HG03196 (cell line): ENCODE measurements around the gene PPP1R14B.
A peak's percentile ranks its signal among the peaks of the same experiment; 100 is the strongest.

Experiments used
- ATAC-seq: cut with Tn5 transposase; IDR thresholded peaks from one replicate; pipeline ENCODE4 v1.9.1; 2021; ENCODE audit not compliant: unreplicated experiment

PPP1R14B gene

GRCh38 chr11:64218628-64219353, 28.0 kb downstream of the PPP1R14B start:
- no peak for ATAC-seq

GRCh38 chr11:64216879-64217278, 29.9 kb downstream of the PPP1R14B start:
- no peak for ATAC-seq

- ATAC-seq = no peak
These were observed 35.4 kb downstream of the PPP1R14B start for GRCh38 chr11:64211181-64211872.

- no peak for ATAC-seq
These were observed 36.3 kb downstream of the PPP1R14B start for GRCh38 chr11:64210301-64211020.

DNA sequence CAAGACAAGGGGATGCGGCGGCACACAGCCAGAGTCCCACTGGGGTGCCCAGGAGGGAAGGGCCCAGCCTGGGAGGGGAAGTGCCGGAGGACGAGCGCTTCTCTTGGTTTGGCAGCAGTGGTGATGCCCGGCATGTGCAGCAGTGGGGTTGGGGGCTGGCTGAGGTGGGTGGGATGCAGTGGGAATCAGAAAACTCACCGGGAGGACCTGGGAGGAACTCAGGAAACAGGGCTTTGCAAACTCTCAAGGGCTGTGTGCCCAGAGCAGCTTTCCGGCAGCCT, 37.2 kb downstream of the PPP1R14B start:
- no peak for ATAC-seq

GRCh38 chr11:64208796-64209562, 37.8 kb downstream of the PPP1R14B start:
- ATAC-seq = no peak

- ATAC-seq = no peak
These were observed 38.5 kb downstream of the PPP1R14B start for GRCh38 chr11:64208086-64208795.

DNA sequence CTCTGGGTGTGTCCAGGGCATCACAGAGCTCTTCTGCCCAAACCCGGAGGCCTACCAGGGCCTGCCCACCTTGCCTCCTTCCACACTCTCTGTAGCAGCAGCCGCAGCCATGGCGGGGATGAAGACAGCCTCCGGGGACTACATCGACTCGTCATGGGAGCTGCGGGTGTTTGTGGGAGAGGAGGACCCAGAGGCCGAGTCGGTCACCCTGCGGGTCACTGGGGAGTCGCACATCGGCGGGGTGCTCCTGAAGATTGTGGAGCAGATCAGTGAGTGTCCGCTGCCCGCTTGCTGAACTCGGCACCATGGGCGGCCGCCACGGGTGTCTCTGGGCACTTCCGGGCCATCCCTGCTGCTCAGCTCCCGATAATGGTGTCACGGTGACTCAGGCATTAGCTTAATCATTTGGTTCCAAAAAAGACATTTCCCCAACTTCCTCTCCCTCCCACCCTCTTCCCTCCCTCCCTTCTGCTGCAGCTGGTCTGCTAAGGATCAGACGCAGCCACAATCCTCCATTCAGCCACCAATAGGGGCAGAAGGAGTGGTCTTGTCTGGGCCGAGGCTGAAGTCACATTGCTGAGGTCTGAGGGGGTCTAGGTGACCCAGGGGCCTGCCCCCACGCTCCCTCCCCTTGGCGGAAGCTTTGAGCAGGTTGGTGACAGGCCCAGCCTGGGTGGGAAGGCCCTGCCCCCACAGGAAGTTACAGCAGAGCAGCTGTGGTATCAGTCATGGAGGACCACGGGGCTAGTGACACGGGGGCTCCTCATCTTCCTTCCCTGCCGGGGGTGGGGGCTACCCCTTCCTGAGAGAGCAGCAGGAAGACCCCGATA, 39.3 kb downstream of the PPP1R14B start:
- peak; percentile 36 for ATAC-seq

DNA sequence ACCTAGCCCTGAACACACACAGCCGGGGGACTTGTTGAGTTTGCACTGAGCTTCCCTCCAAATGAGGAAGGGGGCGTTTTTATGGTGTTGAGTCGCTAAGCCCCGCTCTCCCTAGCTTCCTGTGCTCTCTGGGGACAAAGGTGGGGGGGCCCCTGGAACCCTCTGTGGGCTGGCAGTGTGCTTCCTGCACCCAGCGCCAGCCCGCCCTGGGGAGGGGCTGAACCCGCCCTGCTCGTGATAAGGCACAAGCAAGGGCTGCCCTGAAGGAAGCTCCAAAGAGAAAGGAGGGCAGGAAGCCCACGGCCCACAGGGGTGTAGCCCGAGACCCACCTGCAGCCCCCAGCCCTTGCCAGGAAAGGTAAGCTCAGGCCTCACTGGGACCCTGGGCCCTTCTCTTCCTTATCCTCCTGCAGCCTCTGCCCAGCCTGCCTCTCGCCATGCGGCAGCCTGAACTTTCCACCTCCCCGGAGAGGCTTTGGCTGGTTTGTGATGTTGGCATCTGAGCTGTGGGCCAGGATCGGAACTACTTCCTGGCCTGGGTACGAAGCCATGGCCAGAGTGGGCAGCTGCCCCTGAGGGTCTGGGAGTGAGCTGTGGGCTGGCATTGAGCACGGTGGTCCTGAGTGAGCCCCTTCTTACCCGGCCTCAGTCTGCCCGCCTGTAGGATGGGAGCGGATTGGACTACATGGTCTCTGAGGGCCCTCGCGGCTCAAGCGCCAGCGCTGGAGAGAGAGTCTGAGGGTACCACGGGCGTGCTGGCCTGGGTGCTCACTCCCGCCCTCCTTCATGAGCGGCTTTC, 40.1 kb downstream of the PPP1R14B start, which contains the start of gene FERMT3:
Gene FERMT3, plus strand, starts transcription at position 265 of the 799 bp plus-strand sequence. CDS start 644 bp downstream, outside the sequence.
- no peak for ATAC-seq

GRCh38 chr11:64204464-64204989, 42.2 kb downstream of the PPP1R14B start:
- no peak for ATAC-seq

DNA sequence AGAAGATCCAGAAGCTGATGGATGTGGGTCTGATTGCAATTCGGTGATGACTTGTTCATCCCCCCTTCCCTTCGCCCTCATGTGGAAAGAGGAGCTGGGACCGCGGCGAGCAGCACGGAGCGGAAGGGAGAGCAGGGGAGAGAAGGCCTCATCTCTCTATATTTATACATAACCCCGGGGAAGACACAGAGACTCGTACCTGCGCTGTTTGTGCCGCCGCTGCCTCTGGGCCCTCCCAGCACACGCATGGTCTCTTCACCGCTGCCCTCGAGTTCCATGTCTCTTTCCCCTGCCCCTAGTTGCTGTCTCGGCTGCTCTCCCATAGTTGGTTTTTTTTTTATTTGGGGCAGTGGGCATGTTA, 42.7 kb downstream of the PPP1R14B start:
- no peak for ATAC-seq

GRCh38 chr11:64203421-64204079, 43.2 kb downstream of the PPP1R14B start:
- no peak for ATAC-seq

DNA sequence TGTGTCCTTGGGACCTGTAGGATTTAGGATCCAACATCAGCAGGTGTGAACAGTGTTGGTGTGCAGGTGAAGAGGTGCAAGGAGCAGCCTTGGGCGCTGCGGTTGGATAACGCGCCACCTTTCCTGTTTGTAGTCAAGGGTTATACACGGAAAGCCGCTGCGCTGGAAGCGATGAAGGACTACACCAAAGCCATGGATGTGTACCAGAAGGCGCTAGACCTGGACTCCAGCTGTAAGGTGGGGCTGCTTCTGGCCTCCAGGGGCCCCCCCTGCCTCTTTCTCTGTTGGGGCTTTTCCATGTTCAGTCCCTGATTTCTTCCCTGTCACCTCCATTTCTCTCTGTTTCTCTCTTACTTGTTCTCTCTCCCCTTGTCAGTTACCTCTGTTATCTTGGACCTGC, 43.8 kb downstream of the PPP1R14B start:
- no peak for ATAC-seq

- ATAC-seq = no peak
These were observed 45.2 kb downstream of the PPP1R14B start for GRCh38 chr11:64201543-64201942.

GRCh38 chr11:64198511-64198910, 48.2 kb downstream of the PPP1R14B start:
- ATAC-seq = no peak

DNA sequence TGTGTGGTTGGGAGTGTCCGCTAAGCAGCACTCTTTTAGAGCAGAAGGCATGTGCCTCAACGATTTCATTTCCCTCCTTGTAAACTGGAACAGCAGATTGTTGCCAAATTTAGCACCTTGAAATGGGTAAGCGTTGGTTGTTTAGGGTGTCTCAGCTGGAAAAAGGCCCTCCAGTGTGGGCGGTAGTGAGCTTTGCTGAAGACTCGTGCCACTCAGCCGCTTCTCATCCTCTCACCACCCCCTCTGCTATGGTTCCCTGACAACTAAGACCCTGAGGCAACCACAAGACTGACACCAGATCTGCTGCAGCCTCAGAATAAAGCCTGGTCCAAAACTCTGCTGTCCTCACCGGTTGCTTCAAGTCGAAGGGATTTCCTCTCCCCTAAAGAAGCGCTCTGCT, 50.1 kb downstream of the PPP1R14B start:
- ATAC-seq = no peak
